Measurements from ENCODE around the gene SEMA3C.

The SEMA3C gene

GRCh38 chr7:80818181-80818580 is 100.7 kb downstream of the SEMA3C start:
- DNase-seq = no peak

DNA sequence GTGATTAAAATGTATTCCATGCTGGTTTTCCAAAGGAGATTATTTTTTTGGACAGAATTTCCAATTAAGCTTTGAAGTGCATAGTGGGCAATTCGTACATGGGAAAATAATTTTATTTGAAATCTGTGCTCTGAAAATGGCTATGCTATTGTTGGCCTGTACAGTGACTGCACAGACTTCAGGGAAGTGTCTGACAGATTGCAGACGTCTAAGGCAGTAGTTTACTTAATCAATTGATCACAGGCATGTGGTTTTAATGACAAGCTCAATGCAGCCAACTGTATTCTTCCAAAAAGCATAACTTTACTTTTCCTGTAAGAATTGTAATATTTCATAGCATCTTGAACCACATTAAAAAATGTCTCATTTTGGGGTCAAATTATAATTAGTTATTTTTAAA is 102.0 kb downstream of the SEMA3C start:
- DNase-seq = no peak

DNA sequence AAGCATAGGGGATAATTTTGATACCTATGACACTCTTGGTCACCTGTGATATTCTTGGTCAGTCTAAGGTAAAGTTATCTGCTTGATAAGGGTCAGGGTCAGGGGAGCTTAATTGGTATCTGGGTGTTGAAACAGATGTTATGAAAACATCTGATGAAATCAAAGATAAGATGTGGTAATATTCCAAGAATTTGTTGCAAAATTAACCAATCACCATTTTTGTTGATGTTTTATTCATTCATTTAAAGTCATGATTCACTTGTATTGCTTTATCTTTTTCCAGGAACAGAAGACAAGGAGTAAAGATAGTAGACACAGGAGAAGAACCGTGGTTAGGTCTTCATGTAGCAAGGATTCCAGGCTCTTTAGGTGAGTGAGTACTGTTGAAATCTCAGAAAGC is 103.1 kb downstream of the SEMA3C start:
- no peak for DNase-seq

DNA sequence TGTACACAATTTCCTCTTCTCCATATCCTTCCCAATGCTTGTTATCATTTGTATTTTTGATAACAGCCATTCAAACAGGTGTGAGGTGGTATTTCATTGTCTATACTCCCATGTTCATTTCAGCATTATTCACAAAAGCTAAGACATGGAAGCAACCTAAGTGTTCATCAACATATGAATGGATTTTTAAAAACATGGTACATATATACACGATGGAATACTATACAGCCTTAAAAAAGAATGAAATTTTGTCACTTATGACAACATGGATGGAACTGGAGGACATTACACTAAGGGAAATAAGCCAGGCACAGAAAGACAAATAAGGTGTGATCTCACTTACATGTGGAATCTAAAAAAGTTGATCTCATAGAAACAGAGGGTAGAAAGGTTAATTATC is 109.3 kb downstream of the SEMA3C start:
- no peak for DNase-seq

DNA sequence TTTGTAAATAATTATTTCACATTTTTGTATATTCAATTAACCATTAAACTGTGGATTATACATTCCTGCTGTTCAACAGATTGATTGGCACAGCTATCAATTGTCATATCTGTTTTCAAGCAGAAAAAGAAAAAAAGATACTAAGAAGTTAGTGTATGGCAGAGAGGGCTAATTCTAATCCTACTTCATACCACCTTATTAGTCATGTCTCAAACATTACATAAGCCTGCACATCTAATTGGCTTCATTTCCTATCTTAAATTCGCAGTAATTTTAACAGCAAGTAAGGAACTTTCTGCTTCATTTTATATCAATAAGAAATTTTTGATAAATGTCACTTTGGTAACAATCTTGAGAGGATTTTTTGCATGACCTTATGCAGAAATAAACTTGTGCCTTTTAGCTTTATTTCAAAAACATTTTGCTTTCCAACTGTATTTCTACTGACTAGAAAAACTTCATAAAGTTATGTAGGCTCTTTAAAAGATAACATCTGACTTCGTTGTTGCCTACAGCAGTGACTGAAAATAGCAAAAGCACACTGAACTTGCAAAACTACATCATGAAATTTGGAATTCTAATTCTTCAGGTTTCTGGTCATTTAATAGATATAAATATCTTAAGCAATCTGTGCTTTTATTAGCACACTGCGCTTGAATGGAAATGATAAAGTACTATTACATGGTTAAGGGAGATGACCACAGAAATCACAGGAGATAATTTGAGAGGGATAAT is 111.5 kb downstream of the SEMA3C start:
- no peak for DNase-seq

- no peak for DNase-seq
Observed at GRCh38 chr7:80806663-80807062, 112.2 kb downstream of the SEMA3C start.

- no peak for DNase-seq
Observed at GRCh38 chr7:80804589-80804988, 114.3 kb downstream of the SEMA3C start.

DNA sequence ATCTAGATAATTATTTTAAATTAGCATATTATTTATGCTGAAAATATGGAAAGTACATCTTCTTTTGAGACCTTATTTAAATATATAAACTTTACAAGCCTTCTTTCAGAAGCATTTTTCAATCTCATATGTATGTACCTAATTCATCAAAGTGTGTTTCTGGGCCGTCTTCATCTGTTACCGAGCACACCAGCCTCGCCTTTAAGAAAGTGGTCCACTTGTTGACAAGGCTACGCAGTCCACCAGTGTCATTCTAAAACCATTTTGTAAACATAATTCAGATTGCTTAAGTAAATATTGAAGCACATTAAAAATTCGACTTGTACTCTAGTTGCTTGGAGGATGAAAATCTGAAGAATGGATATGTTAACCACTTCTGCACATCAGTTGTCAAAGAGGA is 116.3 kb downstream of the SEMA3C start:
- DNase-seq = no peak

DNA sequence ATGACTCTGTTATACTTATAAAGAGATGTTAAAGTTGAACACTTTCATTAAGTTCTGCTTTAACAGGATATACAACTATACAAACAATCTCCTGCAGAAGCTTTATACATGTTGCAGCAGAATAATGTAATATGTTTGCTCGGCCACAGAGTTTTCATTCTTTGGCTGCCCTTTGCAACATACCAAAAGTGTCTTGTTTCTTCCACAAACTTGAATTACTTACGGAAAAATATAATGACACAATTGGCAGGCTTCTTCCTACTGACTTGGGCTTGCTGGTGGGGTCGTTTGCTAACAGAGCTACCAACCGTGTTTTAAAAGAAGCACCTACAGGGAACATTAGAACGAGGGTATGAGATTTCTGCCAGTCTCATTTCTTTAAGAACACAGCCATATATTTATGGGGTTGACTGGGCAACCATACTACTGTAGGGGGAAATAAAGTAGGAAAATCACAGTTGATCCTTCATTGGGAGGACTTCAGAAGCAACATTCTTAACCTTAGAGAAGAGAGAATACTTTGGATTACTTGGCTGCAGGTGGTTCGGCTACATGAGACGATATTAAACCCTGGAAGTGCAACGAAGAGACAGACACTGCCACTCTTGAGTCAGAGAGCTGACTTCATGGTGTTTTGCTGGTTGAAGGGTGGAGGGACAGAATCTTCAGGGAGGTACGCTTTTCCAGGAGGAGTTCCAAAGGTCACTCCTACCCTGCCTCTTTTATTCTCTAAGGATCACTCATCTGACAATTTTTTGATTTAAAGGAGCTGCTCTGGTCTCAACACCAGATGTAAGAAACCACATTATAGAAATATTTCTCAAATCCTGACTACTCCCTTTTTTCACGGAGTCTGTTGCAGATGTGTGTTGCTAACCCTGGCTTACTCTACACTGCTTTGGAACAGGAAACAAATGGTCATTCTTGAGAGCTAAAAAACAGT is 123.9 kb downstream of the SEMA3C start:
- DNase-seq = no peak

- no peak for DNase-seq
Observed at GRCh38 chr7:80791509-80791929, 127.3 kb downstream of the SEMA3C start.

GRCh38 chr7:80790877-80791276 is 128.0 kb downstream of the SEMA3C start:
- no peak for DNase-seq

DNA sequence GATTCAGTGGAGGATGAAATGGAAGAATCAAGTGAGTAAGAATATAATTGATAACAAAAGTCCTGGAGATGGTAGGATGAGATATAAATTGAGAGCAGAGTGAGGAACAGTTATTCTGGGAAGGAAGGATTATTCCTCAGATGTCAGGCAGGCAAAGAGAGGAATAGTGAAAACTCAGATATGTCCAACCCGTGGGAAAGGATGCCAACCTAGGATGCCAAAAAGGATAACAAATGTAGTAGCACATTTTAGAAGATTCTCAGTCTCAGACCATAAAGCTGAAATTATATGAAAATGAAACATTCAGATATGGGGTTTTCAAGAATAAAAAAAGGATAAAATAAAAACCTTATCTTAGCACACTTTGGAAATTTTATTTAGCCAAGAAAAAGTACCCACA is 131.1 kb downstream of the SEMA3C start:
- no peak for DNase-seq

- no peak for DNase-seq
Observed at GRCh38 chr7:80785961-80786536, 132.8 kb downstream of the SEMA3C start.

DNA sequence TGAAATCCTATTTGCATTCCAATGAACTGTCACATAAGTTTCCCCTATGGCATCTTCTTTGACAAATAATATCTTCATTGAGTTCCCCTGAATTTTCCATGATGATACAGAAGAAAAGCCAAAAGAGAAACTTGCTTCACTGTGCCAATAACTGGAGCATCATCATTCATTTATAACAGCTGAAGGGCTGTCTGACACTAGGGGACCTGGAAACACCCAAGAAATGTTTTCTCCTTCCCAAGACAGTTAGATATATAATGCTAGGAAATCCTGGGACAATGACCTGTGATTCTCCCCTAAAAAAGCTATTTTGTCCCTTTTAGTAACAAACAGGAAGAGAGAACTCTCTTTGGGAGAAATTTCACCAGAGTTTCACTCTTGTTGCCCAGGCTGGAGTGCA is 133.6 kb downstream of the SEMA3C start:
- DNase-seq = no peak

DNA sequence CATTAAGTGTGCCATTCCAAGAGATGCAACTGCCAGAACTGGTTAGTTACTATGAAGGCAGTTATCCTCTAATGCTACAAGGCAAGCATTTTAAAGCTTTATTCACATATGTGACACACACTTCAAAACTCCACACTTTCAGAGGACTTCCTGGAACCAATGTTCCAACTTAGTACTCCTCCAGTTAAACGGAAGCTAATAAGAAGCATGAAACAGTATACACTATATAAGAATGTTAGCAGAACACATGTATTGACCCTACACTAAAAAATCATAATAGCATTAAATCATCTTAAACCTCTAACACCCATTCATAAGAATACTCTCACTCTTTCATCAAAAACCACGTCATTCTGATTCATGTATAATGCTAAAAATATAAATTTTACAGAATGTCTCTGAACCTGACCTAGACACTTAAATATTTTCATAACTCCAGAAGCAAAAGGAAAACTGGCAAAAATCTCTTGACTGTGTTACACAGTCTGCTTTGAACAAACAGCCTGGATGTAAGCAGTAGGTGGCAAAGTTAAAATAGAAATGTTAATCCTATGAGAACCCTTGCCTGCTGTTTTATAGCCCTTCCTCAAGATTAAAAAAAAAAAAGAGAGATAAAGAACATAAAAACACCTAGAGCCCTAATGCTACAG is 135.0 kb downstream of the SEMA3C start:
- no peak for DNase-seq

DNA sequence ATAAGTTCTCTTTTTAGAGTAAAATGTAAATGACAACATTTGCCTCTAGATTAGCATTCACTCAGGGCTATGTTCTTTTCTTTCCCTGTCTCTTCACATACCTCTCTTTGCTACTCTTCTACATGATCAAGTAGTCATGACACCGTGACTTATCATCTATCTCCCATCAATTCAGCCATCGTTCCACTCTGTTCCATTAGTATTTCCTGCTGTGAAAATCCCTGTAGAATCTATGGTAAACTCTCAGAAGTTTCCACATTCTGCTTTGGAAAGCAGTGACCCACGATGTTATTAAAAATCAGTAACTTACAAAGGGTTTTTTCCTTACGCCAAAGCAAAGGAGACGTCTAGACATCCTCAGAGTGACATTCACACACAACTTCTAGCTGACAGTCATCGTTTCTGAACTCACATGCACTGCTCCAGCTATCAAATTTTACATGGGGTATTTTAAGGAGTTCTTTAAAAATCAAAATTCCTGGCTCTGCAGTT is 135.6 kb downstream of the SEMA3C start:
- DNase-seq = no peak

DNA sequence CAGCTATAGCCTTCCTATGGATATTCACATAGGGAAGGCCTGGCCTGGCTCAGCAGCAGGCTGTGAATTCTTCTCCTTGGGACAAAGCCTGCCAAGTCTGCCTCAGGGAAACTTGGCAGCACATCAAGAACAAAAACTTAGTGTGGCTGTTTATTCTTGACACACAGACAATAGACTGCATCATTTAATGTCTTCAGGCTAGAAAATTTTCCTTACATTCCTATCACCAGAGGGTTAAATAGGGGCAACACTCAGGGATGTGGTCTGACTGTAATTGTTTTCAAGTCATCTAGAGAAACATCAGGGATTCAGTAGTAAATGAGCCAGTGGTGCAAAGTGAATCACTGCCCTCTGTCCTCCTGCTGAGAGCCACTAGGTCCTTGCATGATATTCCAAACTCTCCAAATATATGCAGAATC is 137.3 kb downstream of the SEMA3C start:
- no peak for DNase-seq

- no peak for DNase-seq
Observed at GRCh38 chr7:80781146-80781545, 137.7 kb downstream of the SEMA3C start.

DNA sequence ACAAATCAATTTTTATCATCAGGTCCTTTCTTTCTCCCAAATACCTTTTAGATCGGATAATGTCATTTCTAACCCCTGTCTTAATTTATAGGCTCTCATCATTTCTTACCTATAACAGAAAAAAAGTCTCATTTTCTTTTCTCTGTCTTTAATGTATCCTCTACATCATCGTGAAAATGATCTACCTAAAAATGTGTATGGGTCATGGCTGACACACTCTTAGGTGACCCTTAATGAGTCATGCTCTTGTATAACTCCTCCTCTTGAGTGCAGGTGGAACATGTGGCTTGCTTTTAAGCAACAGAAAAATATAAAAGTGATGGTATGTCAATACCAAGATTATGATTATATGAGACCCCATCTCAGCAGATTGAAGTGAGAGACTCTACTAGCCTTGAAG is 139.4 kb downstream of the SEMA3C start:
- no peak for DNase-seq

GRCh38 chr7:80775897-80776296 is 143.0 kb downstream of the SEMA3C start:
- DNase-seq = no peak

GRCh38 chr7:80775482-80775881 is 143.4 kb downstream of the SEMA3C start:
- no peak for DNase-seq

DNA sequence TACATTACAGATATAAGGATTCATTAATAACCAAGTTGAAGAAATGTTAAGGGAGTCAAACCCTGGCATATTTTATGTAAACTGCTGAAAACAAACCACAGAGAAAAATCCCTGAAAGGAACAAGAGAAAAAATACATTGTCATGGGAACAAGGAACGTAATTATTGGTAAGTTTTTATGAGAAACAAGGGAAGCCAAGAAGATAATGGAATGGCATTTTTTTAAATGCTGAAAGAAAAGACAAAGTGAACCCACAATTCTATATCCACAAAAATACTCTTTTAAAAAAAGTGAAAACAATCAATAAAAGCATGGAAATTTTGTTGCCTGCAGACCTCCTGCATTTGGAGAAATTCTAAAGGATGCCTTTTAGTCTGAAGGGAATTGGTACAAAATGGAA is 144.0 kb downstream of the SEMA3C start:
- DNase-seq = no peak

Measured in activated CD4-positive, alpha-beta T cell treated with anti-CD3 and anti-CD28 coated beads, Interleukin-2, amount 50 U/mL, for 1 hour (primary cell).